ENCODE measurements around the gene KNCN.

GRCh38 chr1:46529031-46529630, 22.3 kb downstream of the KNCN start:
- TF ChIP-seq EZH2 (IDR thresholded peaks at IDR 0.05; ENCODE audit: borderline replicate concordance, insufficient read depth, low read length, poor library complexity, severe bottlenecking) (no peak), CTCF (IDR thresholded peaks at IDR 0.05; ENCODE audit: poor library complexity, severe bottlenecking) (no peak), RAD21 (conservative IDR thresholded peaks at IDR 0.05) (no peak), TAF1 (IDR thresholded peaks at IDR 0.05; ENCODE audit: low read depth) (no peak), EP300 (conservative IDR thresholded peaks at IDR 0.05; ENCODE audit: poor library complexity, severe bottlenecking) (no peak)
